HEK293 (cell line): ENCODE measurements around the gene WDR72.

Experiments
- ATF2 ChIP-seq: fragments of 450-650 bp; formaldehyde crosslinking; IDR thresholded peaks from 2 replicates; pipeline ENCODE4 v1.5.1; 2016; ENCODE audit warnings: missing biosample characterization, missing genetic modification characterization, low read depth
- CTCF ChIP-seq: fragments of 450-650 bp; formaldehyde crosslinking; IDR thresholded peaks from 2 replicates; pipeline ENCODE4 v1.5.1; 2016; ENCODE audit warnings: missing biosample characterization, missing genetic modification characterization
- KLF1 ChIP-seq: fragments of 450-650 bp; formaldehyde crosslinking; IDR thresholded peaks from 2 replicates; pipeline ENCODE4 v1.5.1; 2016; ENCODE audit warnings: missing biosample characterization, missing genetic modification characterization
- KLF10 ChIP-seq: fragments of 450-650 bp; IDR thresholded peaks from 2 replicates; pipeline ENCODE4 v1.5.1; 2018; ENCODE audit warnings: missing biosample characterization, mild to moderate bottlenecking, missing genetic modification characterization
- ZNF274 ChIP-seq, 2 experiments: fragments of 200-500 bp in 1 of 2; fragments of 450-650 bp in 1 of 2; sonication (Bioruptor generic) in 1 of 2; formaldehyde crosslinking in 1 of 2; IDR thresholded peaks; 2 replicates each; pipeline versions ENCODE4 v1.5.1 to v1.6.1; 2014 to 2016; ENCODE audit warnings: borderline replicate concordance in 1 of 2, inconsistent platforms in 1 of 2, low read length in 1 of 2, missing biosample characterization in 1 of 2, missing genetic modification characterization in 1 of 2
- ZNF324 ChIP-seq: fragments of 450-650 bp; formaldehyde crosslinking; IDR thresholded peaks from 2 replicates; pipeline ENCODE4 v1.5.1; 2016; ENCODE audit warnings: missing biosample characterization, missing genetic modification characterization
- ZNF670 ChIP-seq: fragments of 450-650 bp; formaldehyde crosslinking; IDR thresholded peaks from 2 replicates; pipeline ENCODE4 v1.5.1; 2016; ENCODE audit warnings: missing biosample characterization, missing genetic modification characterization, low read depth
- ZNF704 ChIP-seq: fragments of 450-650 bp; formaldehyde crosslinking; IDR thresholded peaks from 2 replicates; pipeline ENCODE4 v1.5.1; 2016; ENCODE audit warnings: missing biosample characterization, missing genetic modification characterization

- TF ChIP-seq ATF2 (tag by site-specific recombination) (no peak), ZNF704 (no peak), KLF10 (tag by site-specific recombination) (no peak), KLF1 (no peak), ZNF670 (tag by site-specific recombination) (no peak), ZNF274 (IDR thresholded peaks at IDR 0.05; ENCODE audit: low read length) (no peak), ZNF274 (tag by site-specific recombination; IDR thresholded peaks at IDR 0.05; ENCODE audit: borderline replicate concordance) (no peak), CTCF (tag by site-specific recombination) (no peak), ZNF324 (tag by site-specific recombination) (no peak)
Observed at GRCh38 chr15:53627279-53627678, 132.2 kb downstream of the WDR72 start.
